ENCODE results near the gene PKD1. TPM values are rescaled to one million over a fixed set of nuclear protein-coding genes. Genes with fewer than 3 reads are reported as not detected.
A peak's percentile ranks its signal among the peaks of the same experiment; 100 is the strongest.

The PKD1 gene
- total and polyA plus RNA-seq, 2 donors (not counting 1 experiment from before 2014, with no cell fraction given), result 100 to 116 TPM

DNA sequence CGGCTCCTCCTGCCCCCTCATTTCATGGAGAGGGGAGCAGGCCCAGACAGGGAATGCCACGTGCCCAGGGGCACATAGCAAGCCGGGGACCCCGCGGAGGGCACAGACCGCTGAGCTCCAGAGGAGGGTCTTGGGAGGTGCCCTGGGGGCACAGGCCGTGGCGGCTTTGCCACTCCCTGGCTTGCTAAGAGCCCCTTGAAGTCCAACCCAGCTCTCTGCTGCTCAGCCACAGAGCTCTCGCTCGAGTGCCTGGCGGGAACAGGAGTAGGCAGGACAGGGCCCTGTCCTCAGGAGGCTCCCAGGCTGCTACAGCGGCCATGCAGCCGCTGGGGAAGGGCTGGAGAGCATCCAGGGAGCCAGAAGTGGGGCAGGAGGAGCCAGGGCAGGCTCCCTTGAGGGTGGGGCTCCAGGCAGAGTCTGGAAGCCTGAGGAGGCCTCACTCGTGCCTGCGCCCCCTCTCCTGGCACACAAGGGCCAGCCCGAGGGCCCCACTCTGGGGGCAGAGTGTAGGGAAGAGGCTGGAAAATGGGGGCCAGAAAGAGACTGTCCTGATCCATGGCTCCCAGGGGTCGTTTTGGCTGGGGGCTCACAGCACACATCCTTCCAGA is 8.3 kb upstream of the PKD1 start:
- POLR2A ChIA-PET, result no interaction called here
- H4K20me1 ChIP-seq (ENCODE audit: control insufficient read depth, insufficient read depth, low read length, poor library complexity, severe bottlenecking), result peaks cover 3% of the 10 kb centered on the region
- TF ChIP-seq EZH2 (IDR thresholded peaks at IDR 0.05; ENCODE audit: borderline replicate concordance, insufficient read depth, low read depth, low read length, poor library complexity, severe bottlenecking), result no peak
- TF ChIP-seq, protein P1, sequence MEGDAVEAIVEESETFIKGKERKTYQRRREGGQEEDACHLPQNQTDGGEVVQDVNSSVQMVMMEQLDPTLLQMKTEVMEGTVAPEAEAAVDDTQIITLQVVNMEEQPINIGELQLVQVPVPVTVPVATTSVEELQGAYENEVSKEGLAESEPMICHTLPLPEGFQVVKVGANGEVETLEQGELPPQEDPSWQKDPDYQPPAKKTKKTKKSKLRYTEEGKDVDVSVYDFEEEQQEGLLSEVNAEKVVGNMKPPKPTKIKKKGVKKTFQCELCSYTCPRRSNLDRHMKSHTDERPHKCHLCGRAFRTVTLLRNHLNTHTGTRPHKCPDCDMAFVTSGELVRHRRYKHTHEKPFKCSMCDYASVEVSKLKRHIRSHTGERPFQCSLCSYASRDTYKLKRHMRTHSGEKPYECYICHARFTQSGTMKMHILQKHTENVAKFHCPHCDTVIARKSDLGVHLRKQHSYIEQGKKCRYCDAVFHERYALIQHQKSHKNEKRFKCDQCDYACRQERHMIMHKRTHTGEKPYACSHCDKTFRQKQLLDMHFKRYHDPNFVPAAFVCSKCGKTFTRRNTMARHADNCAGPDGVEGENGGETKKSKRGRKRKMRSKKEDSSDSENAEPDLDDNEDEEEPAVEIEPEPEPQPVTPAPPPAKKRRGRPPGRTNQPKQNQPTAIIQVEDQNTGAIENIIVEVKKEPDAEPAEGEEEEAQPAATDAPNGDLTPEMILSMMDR (IDR thresholded peaks at IDR 0.05), result no peak

More for the DNA sequence above, 8.3 kb upstream of the PKD1 start:
- no peaks in the 10 kb centered on the region for H3K79me2 ChIP-seq (ENCODE audit: control insufficient read depth, insufficient read depth, low read length)
- CTCF ChIA-PET, result interaction anchor here (1.1 kb wide), 1 partner anchor 140 kb away, joined by 3 read pairs; no protein-coding TSS in a partner anchor
- no peak overlapping the region for H3K4me3 Mint-ChIP-seq
- H3K9me3 ChIP-seq (ENCODE audit: control extremely low read depth in 1 of 3, control insufficient read depth in 2 of 3, insufficient read depth in 1 of 3, low read length in 2 of 3), result no peaks in the 10 kb centered on the region
- no peaks in the 10 kb centered on the region for H3K36me3 ChIP-seq (replicated peaks in 1 of 2; ENCODE audit: control extremely low read depth in 1 of 2, control insufficient read depth in 1 of 2, extremely low read depth in 1 of 2, insufficient read depth in 2 of 2, low read length in 1 of 2)
- no peak overlapping the region for H3K4me2 ChIP-seq (replicated peaks; ENCODE audit: low read depth, low read length, poor library complexity, severe bottlenecking)
- DNase-seq (peak; percentile 14), ATAC-seq (ENCODE audit: low read depth) (no peak)
- intact Hi-C loops (cut with micrococcal nuclease), result loop anchor here (10.0 kb wide), 1 partner anchor 279 kb away; no protein-coding TSS in a partner anchor
- no peak overlapping the region for H3K27ac Mint-ChIP-seq
- peaks cover 7% of the 10 kb centered on the region for H3K4me1 Mint-ChIP-seq
- H2AFZ ChIP-seq (ENCODE audit: insufficient read depth, low read depth, low read length, poor library complexity, severe bottlenecking), result no peak overlapping the region
- no peaks in the 10 kb centered on the region for H3K27me3 Mint-ChIP-seq
- H3K9me3 Mint-ChIP-seq (ENCODE audit: insufficient read depth), result no peaks in the 10 kb centered on the region
- H3K27me3 ChIP-seq (replicated peaks in 1 of 4; ENCODE audit: control extremely low read depth in 1 of 4, control insufficient read depth in 3 of 4, insufficient read depth in 4 of 4, low read length in 3 of 4), result no peaks in the 10 kb centered on the region
- no peak overlapping the region for H3K4me3 ChIP-seq (ENCODE audit: control extremely low read depth in 1 of 5, extremely low read depth in 1 of 5, insufficient read depth in 1 of 5, low read depth in 2 of 5, low read length in 4 of 5)
- WGBS (ENCODE audit: insufficient coverage), result 91% methylated on average over 14 of the region's 17 CpGs
- no peak overlapping the region for H3K9ac ChIP-seq (ENCODE audit: low read length)
- H3K27ac ChIP-seq (ENCODE audit: low read length in 2 of 2), result no peak overlapping the region
- H3K4me1 ChIP-seq (ENCODE audit: control insufficient read depth in 2 of 2, insufficient read depth in 2 of 2, low read length in 2 of 2), result peaks cover 7 to 14% of the 10 kb centered on the region in 2 donors

Data from B cell (primary cell).